Left ventricle myocardium inferior (tissue), 1 donor: ENCODE data around the gene KCNJ5. TPM values are rescaled to one million over a fixed set of nuclear protein-coding genes. Genes with fewer than 3 reads are reported as not detected.

Source experiments
- DNase-seq: peaks from one replicate; pipeline ENCODE4 v3.0.0-alpha.2; 2020
- H3K27ac ChIP-seq: fragments of 200-600 bp; replicated peaks from 2 replicates; pipeline ENCODE4 v1.8.0; 2021
- H3K27me3 ChIP-seq: fragments of 200-600 bp; 2 replicates; pipeline ENCODE4 v1.8.0; 2021; ENCODE audit warnings: low read depth
- H3K36me3 ChIP-seq: fragments of 200-600 bp; 2 replicates; pipeline ENCODE4 v1.8.0; 2021
- H3K4me1 ChIP-seq: fragments of 200-600 bp; 2 replicates; pipeline ENCODE4 v1.8.0; 2021
- H3K4me3 ChIP-seq: fragments of 200-600 bp; 2 replicates; pipeline ENCODE4 v1.8.0; 2021; ENCODE audit warnings: mild to moderate bottlenecking, moderate library complexity
- H3K9me3 ChIP-seq: fragments of 200-600 bp; replicated peaks from 2 replicates; pipeline ENCODE4 v1.8.0; 2021
- intact Hi-C: fragments of 100-400 bp; cut with micrococcal nuclease; formaldehyde crosslinking; loops from one replicate; pipeline ENCODE4 v1.11.0; 2022
- total RNA-seq: library from RNA; stranded (reverse); fragmentation: NEBNext Ultra II Directional; extraction: Animal tissue kit (Norgen Biotek cat#: 25700); gene quantifications from one replicate; pipeline ENCODE4 v1.2.1, GENCODE V29; 2021
- TF ChIP-seq, protein P1 (sequence below): fragments of 200-600 bp; IDR thresholded peaks from 2 replicates; pipeline ENCODE4 v1.8.0; 2021; ENCODE audit warnings: antibody characterized with exemption, mild to moderate bottlenecking, borderline replicate concordance
- donor health status: DM: no; HTN: yes; CAD: no; lungs with severe emphysema.

Gene KCNJ5
- total RNA-seq, 1 donor from 2014 or later, result 5.4 TPM

DNA sequence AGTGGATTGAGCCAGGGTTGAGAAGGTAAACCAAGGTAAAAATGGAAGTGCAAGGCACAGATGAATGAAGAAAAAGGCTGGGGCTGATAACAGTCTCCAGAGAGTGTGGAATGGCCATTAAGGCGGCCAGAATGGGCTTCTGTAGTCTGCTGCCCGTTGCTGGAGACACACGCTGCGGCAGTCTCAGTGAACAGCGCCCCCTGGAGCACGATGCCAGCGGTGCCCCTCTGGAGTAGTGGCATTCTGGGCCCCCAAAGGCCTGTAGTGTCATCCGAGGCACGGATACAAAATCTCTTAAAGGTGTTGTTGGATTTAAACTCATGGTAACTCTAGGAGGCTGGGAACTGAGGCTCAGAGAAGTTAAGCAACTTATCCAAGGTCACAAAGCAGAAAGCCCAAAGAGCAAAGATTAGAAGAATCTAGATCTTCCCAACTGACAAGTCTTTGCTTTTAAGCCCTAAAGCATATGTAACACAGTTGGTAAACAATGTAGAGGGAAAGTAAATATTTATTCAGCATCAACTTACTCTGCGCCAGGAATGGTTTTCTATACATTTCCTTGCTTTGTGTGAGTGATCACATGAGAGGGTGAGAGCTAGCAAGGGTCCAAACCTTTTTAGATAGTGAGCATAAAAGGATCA lies 42.2 kb upstream of the KCNJ5 start:
- peak; percentile 51 for DNase-seq
- Histone ChIP-seq H3K36me3 (no peaks in the 10 kb centered on the region), H3K4me1 (peaks cover 17% of the 10 kb centered on the region)

DNA sequence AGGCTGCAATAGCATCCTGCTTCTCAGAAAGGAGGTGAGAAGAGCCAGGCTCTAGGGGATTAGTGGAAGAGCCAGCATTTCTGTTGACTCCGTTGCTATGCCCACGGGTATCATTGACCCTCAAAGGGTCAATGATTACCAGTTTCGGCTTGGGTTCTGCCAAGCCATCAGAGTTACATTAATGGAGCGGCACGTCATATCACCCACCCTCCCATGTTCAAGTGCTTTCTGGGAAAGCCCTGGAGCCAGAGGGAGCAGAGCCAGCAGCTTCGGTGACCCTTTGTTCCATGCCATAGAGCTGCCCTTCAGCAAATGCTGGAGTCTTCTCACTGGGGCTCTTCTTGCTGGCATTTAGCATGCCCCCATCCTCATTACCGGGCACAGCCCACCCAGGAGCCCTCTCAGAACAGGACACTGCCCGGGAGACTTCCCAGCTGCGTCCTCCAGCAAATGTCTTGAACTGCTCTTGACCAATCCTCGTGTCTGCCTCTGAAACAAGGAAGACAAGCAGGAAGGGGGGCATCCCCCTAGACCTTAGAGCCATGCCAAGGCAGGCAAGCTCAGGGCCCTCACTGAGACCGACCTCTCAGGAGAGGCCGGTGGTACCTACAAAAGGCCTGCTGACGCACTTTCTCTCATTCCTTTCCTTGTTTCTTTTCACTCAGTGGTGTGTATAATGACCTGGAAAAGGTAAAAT lies 38.7 kb upstream of the KCNJ5 start:
- peak; percentile 46 for DNase-seq
- TF ChIP-seq, protein P1, sequence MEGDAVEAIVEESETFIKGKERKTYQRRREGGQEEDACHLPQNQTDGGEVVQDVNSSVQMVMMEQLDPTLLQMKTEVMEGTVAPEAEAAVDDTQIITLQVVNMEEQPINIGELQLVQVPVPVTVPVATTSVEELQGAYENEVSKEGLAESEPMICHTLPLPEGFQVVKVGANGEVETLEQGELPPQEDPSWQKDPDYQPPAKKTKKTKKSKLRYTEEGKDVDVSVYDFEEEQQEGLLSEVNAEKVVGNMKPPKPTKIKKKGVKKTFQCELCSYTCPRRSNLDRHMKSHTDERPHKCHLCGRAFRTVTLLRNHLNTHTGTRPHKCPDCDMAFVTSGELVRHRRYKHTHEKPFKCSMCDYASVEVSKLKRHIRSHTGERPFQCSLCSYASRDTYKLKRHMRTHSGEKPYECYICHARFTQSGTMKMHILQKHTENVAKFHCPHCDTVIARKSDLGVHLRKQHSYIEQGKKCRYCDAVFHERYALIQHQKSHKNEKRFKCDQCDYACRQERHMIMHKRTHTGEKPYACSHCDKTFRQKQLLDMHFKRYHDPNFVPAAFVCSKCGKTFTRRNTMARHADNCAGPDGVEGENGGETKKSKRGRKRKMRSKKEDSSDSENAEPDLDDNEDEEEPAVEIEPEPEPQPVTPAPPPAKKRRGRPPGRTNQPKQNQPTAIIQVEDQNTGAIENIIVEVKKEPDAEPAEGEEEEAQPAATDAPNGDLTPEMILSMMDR, result no peak
- no peak overlapping the region for H3K4me3 ChIP-seq
- H3K36me3 ChIP-seq, result no peaks in the 10 kb centered on the region
- peaks cover 8% of the 10 kb centered on the region for H3K4me1 ChIP-seq
- no peaks in the 10 kb centered on the region for H3K27me3 ChIP-seq
- H3K9me3 ChIP-seq, result no peaks in the 10 kb centered on the region
- intact Hi-C loops, result no loop called here
- H3K27ac ChIP-seq, result peak overlapping the region; percentile 50

More for the DNA sequence above, 42.2 kb upstream of the KCNJ5 start:
- no peaks in the 10 kb centered on the region for H3K27me3 ChIP-seq
- H3K9me3 ChIP-seq, result no peaks in the 10 kb centered on the region
- H3K4me3 ChIP-seq, result no peak overlapping the region
- TF ChIP-seq, protein P1, result peak; percentile 75
- H3K27ac ChIP-seq, result no peak overlapping the region
- intact Hi-C loops, result loop anchor here (10.0 kb wide), 1 partner anchor 684 kb away; no protein-coding TSS in a partner anchor

DNA sequence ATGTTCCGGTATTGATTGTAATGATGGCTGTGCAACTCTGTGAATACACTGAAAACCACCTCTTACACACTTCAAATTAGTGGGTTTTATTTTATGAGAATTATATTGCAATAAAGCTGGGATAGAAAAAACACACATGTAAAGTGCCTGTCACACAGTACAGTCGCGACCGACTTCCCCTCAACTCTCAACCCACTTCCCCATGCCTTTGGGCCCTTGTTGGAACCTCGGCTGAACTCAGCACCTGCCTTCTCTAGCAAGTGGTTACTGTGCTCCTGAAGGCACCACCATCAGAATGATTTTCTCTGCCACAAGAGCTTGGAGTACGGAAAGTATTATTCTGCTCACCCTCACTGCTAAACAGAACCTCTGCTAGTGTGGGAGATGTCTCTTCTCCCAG lies 37.6 kb upstream of the KCNJ5 start:
- DNase-seq, result no peak
- TF ChIP-seq, protein P1, result no peak
- intact Hi-C loops, result no loop called here

DNA sequence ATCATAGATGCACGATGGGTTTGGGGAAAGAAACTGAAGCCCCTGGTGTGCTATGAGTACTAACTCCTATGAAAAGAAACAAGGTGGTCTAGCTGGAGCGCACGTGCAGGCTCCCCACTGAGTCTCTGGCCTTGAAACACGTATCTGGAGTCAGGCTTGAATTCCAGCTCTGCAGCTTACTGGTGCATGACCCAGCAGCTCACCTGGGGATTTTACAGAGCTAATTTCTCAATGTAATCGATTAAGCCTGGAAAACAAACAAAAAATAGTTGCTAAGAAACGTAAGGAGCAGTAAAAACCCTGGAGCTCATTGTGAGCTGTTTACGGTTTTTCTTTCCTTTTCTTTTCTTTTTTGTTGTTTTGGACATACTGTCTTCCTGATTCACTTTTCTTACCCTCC lies 36.3 kb upstream of the KCNJ5 start:
- DNase-seq, result no peak
- intact Hi-C loops, result no loop called here

More for the DNA sequence above, 37.6 kb upstream of the KCNJ5 start:
- no peaks in the 10 kb centered on the region for H3K9me3 ChIP-seq
- H3K27ac ChIP-seq, result no peak overlapping the region
- peaks cover 8% of the 10 kb centered on the region for H3K4me1 ChIP-seq
- H3K36me3 ChIP-seq, result no peaks in the 10 kb centered on the region
- no peak overlapping the region for H3K4me3 ChIP-seq
- no peaks in the 10 kb centered on the region for H3K27me3 ChIP-seq

DNA sequence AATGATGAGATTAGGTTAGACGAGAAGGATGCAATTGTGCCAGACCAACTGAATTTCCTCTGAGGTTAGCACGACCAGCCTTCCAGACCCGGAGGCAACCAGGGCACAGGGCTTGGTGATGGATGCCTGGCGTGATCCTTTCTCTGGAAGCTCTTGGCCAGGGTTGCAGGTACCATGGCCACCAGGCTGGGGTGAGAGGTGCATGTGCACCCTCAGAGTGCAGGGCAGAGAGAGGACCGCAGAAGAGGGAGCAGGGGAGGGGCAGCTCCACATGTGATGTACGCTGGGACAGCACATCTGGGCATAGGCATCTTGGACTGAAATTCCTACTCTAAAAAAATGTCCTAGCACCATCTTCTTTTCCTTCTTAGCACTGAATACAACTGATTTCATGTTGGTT lies 34.9 kb upstream of the KCNJ5 start:
- intact Hi-C loops, result no loop called here
- TF ChIP-seq, protein P1, result no peak

More for the DNA sequence above, 36.3 kb upstream of the KCNJ5 start:
- Histone ChIP-seq H3K9me3 (no peaks in the 10 kb centered on the region), H3K36me3 (no peaks in the 10 kb centered on the region), H3K27ac (no peak overlapping the region), H3K27me3 (no peaks in the 10 kb centered on the region), H3K4me1 (peaks cover 12% of the 10 kb centered on the region), H3K4me3 (no peak overlapping the region)
- TF ChIP-seq, protein P1, result no peak

More for the DNA sequence above, 34.9 kb upstream of the KCNJ5 start:
- no peaks in the 10 kb centered on the region for H3K9me3 ChIP-seq
- H3K4me3 ChIP-seq, result no peak overlapping the region
- H3K36me3 ChIP-seq, result no peaks in the 10 kb centered on the region
- no peak overlapping the region for H3K27ac ChIP-seq
- H3K27me3 ChIP-seq, result no peaks in the 10 kb centered on the region
- peaks cover 20% of the 10 kb centered on the region for H3K4me1 ChIP-seq
- DNase-seq, result no peak
